Suprapubic skin (tissue), 4 donors: Measurements from ENCODE around the gene SRSF1. TPM values are rescaled to one million over a fixed set of nuclear protein-coding genes. Genes with fewer than 3 reads are reported as not detected.

Experiments used
- DNase-seq, 2 donors: peaks; one replicate each; pipeline ENCODE4 v3.0.0-alpha.2; 2019; ENCODE audit warnings: low spot score in 2 of 2
- H3K27ac ChIP-seq: fragments of 200-600 bp; sonication (generic); one replicate; pipeline ENCODE4 v1.5.1; 2019
- H3K27me3 ChIP-seq: fragments of 200-600 bp; sonication (generic); one replicate; pipeline ENCODE4 v1.5.1; 2019
- H3K36me3 ChIP-seq: fragments of 200-600 bp; sonication (generic); one replicate; pipeline ENCODE4 v1.5.1; 2019
- H3K4me1 ChIP-seq: fragments of 200-600 bp; sonication (generic); one replicate; pipeline ENCODE4 v1.5.1; 2019
- H3K4me3 ChIP-seq: fragments of 200-600 bp; sonication (generic); one replicate; pipeline ENCODE4 v1.5.1; 2019; ENCODE audit warnings: mild to moderate bottlenecking
- H3K9me3 ChIP-seq: fragments of 200-600 bp; sonication (generic); one replicate; pipeline ENCODE4 v1.5.1; 2019
- CTCF ChIP-seq, 2 donors: fragments of 200-600 bp in 1 of 2; fragments of 450-650 bp in 1 of 2; sonication (generic) in 1 of 2; IDR thresholded peaks; one replicate each; pipeline ENCODE4 v1.5.1; 2016 to 2019; ENCODE audit warnings: antibody characterized with exemption in 2 of 2, mild to moderate bottlenecking in 1 of 2, moderate library complexity in 1 of 2
- EP300 ChIP-seq: sonication (generic); formaldehyde crosslinking; IDR thresholded peaks from one replicate; pipeline ENCODE4 v1.6.1; 2017; ENCODE audit warnings: antibody characterized with exemption
- POLR2A ChIP-seq, 2 donors: fragments of 450-650 bp; IDR thresholded peaks; one replicate each; pipeline ENCODE4 v1.6.1; 2017; ENCODE audit warnings: antibody characterized with exemption in 2 of 2, mild to moderate bottlenecking in 2 of 2, moderate library complexity in 2 of 2
- POLR2AphosphoS5 ChIP-seq, 3 donors: sonication (generic); formaldehyde crosslinking; IDR thresholded peaks; one replicate each; pipeline ENCODE4 v1.6.1; 2017; ENCODE audit warnings: antibody characterized with exemption in 3 of 3
- WGBS: methylation state at CpG from one replicate; pipeline ENCODE4 v1.1.5; 2018; 5-methylcytosine and 5-hydroxymethylcytosine counted together
- total RNA-seq, 4 donors: library from RNA; depleted of rRNA; stranded (reverse); fragments of >200 nt; gene quantifications; one replicate each; pipeline ENCODE4 v1.1.0, GENCODE V29; 2016

SRSF1 gene
- 100 to 1,000 TPM; 108 to 172 (median 125) TPM for total RNA-seq

GRCh38 chr17:58006924-58007780 lies at the start of gene SRSF1:
TSS of gene SRSF1 (minus strand) at chr17:58007246. CDS start at chr17:58007137, 109 bp downstream.
- H3K27me3 ChIP-seq = no peaks in the 10 kb centered on the region
- peak; percentile 98 to 99 for DNase-seq
- peaks cover 42% of the 10 kb centered on the region for H3K4me1 ChIP-seq
- peaks cover 30% of the 10 kb centered on the region for H3K36me3 ChIP-seq
- H3K9me3 ChIP-seq = no peaks in the 10 kb centered on the region
- TF ChIP-seq EP300 = no peak
- TF ChIP-seq CTCF (IDR thresholded peaks at IDR 0.05) = no peak
- TF ChIP-seq POLR2AphosphoS5 (IDR thresholded peaks at IDR 0.05) = peak; percentile 91 to 97 (median 97)
- TF ChIP-seq POLR2A (IDR thresholded peaks at IDR 0.05) = peak; percentile 85 to 97
- H3K4me3 ChIP-seq = peak within 1 kb of the TSS; percentile 97
- under 1% methylated on average over 58 of the region's 86 CpGs for WGBS
- peak within 1 kb of the TSS; percentile 99 for H3K27ac ChIP-seq

- Histone ChIP-seq H3K27me3 (no peaks in the 10 kb centered on the region), H3K4me1 (peaks cover 14% of the 10 kb centered on the region), H3K9me3 (no peaks in the 10 kb centered on the region), H3K36me3 (no peaks in the 10 kb centered on the region), H3K27ac (no peak overlapping the region), H3K4me3 (no peak overlapping the region)
- no peak for DNase-seq
- TF ChIP-seq CTCF (IDR thresholded peaks at IDR 0.05) = no peak
- TF ChIP-seq EP300 = no peak
- no peak for TF ChIP-seq POLR2AphosphoS5 (IDR thresholded peaks at IDR 0.05)
- no peak for TF ChIP-seq POLR2A (IDR thresholded peaks at IDR 0.05)
Observed at GRCh38 chr17:58056476-58056875, 49.4 kb upstream of the SRSF1 start.

DNA sequence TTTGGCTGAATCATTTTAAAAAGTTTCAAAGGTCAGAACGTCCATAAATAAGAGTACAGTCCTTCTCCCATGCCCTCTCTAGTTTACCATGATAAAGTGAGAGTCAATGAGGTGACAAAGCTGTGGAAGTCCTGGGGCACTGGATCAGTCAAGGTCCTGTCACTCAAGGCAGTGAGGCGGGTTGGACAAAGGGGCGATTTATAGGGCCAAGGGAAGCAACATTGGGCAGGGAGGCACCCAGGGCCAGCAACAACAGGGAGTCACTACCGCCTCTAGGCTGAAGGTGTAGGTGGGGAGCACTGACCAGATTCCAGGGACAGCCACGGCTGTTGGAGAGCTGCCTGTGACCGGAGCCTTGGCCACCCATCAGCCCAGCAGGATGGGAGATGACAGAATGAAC lies 47.6 kb upstream of the SRSF1 start:
- WGBS = 82% methylated on average over 6 of the region's 6 CpGs
- H3K4me1 ChIP-seq = peaks cover 1% of the 10 kb centered on the region
- no peaks in the 10 kb centered on the region for H3K36me3 ChIP-seq
- no peak overlapping the region for H3K4me3 ChIP-seq
- no peaks in the 10 kb centered on the region for H3K9me3 ChIP-seq
- no peaks in the 10 kb centered on the region for H3K27me3 ChIP-seq
- H3K27ac ChIP-seq = no peak overlapping the region
- DNase-seq = no peak
- no peak for TF ChIP-seq EP300
- no peak for TF ChIP-seq POLR2A (IDR thresholded peaks at IDR 0.05)
- TF ChIP-seq CTCF (IDR thresholded peaks at IDR 0.05) = no peak
- TF ChIP-seq POLR2AphosphoS5 (IDR thresholded peaks at IDR 0.05) = no peak

DNA sequence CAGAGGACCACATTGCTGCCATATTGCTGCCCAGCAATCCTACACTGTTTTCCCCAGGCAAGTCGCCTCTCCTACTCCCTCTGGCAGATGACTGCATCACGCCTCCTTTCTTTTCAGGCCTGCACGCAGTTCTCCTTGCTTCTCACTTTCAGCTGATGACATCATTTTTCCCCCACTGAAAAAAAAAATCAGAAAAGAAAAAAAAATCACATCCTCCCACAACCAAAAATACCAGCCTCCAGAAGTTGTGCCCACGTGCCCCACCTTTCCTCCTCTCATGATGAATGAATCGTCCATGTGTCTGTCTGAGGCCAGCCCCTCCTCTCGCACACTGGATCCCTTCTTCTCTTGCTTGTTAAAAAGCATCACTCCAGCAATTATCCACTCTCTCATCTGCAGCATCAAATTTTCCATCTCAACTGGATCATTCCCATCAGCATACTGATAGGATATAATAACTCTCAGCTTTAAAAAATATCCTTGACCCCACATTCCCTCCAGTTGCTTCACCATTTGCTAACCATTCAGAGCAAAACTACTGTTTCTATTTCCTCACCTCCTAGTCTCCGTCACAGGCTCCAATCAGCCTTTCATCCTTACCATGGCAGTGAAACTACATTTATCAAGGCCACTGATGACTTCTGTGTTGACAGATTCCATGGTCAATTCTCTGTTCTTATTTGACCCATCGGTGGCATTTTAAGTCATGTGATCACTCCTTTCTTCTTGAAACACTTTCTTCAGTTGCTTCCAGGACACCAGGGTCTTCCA lies 46.1 kb upstream of the SRSF1 start:
- Histone ChIP-seq H3K27ac (no peak overlapping the region), H3K27me3 (no peaks in the 10 kb centered on the region), H3K4me3 (no peak overlapping the region), H3K9me3 (no peaks in the 10 kb centered on the region), H3K4me1 (no peaks in the 10 kb centered on the region), H3K36me3 (no peaks in the 10 kb centered on the region)
- TF ChIP-seq CTCF (IDR thresholded peaks at IDR 0.05) = no peak
- no peak for TF ChIP-seq POLR2A (IDR thresholded peaks at IDR 0.05)
- no peak for TF ChIP-seq POLR2AphosphoS5 (IDR thresholded peaks at IDR 0.05)
- no peak for TF ChIP-seq EP300
- DNase-seq = no peak
- 61% methylated on average over 8 of the region's 8 CpGs for WGBS

DNA sequence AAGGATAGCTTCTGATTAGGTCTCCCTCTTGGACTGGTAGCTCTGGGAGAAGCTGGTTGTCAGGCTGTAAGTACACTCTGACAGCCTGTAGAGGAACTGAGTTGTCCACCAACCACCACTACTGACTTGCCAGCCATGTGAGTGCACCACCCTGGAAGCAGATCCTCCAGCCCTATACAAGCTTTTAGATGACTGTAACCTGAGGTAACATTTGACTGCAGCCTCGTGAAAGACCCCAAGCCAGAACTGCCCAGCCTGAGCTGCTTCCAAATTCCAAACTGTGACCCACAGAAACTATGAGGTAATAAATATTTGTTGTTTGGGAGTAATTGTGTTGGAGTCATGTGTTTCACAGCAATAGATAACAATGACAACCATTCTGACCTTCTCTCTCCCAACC lies 45.4 kb upstream of the SRSF1 start:
- no peak overlapping the region for H3K4me3 ChIP-seq
- no peaks in the 10 kb centered on the region for H3K27me3 ChIP-seq
- no peaks in the 10 kb centered on the region for H3K4me1 ChIP-seq
- TF ChIP-seq POLR2A (IDR thresholded peaks at IDR 0.05) (no peak), POLR2AphosphoS5 (IDR thresholded peaks at IDR 0.05) (no peak), CTCF (IDR thresholded peaks at IDR 0.05) (no peak), EP300 (no peak)
- H3K27ac ChIP-seq = no peak overlapping the region
- H3K9me3 ChIP-seq = no peaks in the 10 kb centered on the region
- DNase-seq = no peak
- 77% methylated on average over 1 of the region's 1 CpG for WGBS
- H3K36me3 ChIP-seq = no peaks in the 10 kb centered on the region
